ENCODE measurements around the gene TRIM24. TPM values are rescaled to one million over a fixed set of nuclear protein-coding genes. Genes with fewer than 3 reads are reported as not detected.

TRIM24 gene
- total and polyA plus RNA-seq, 2 of the 13 experiments (the other 11 are each of a cell fraction or from before 2014, with no cell fraction given): 100 to 106 TPM

GRCh38 chr7:138455609-138456008, 4.5 kb upstream of the TRIM24 start (continued):
- TF ChIP-seq JUND (CRISPR knock-in tag; IDR thresholded peaks at IDR 0.05): no peak
- TF ChIP-seq NR2C2 (CRISPR knock-in tag; IDR thresholded peaks at IDR 0.05; ENCODE audit: borderline replicate concordance): peak; percentile 44; the same call in 1 of the 2 replicates
- TF ChIP-seq KMT2B (CRISPR knock-in tag; IDR thresholded peaks at IDR 0.05): 0 out of 2 replicates have a peak, but pooled peaks have one; percentile 20
- TF ChIP-seq EHMT2 (IDR thresholded peaks at IDR 0.05; ENCODE audit: borderline replicate concordance, low read depth, low read length): 0 out of 2 replicates have a peak, but pooled peaks have one; percentile 31
- TF ChIP-seq ZNF253 (CRISPR knock-in tag; IDR thresholded peaks at IDR 0.05; ENCODE audit: borderline replicate concordance): no peak
- TF ChIP-seq NR2F6 (IDR thresholded peaks at IDR 0.05): peak; percentile 64
- TF ChIP-seq NR2F6 (CRISPR knock-in tag; IDR thresholded peaks at IDR 0.05): peak; percentile 32; the same call in 1 of the 2 replicates
- no peak for TF ChIP-seq NFATC3 (CRISPR knock-in tag; IDR thresholded peaks at IDR 0.05)
- TF ChIP-seq ZNF564 (CRISPR knock-in tag; IDR thresholded peaks at IDR 0.05): no peak
- no peak for TF ChIP-seq ZNF570 (CRISPR knock-in tag; IDR thresholded peaks at IDR 0.05; ENCODE audit: borderline replicate concordance)
- TF ChIP-seq, protein P1, sequence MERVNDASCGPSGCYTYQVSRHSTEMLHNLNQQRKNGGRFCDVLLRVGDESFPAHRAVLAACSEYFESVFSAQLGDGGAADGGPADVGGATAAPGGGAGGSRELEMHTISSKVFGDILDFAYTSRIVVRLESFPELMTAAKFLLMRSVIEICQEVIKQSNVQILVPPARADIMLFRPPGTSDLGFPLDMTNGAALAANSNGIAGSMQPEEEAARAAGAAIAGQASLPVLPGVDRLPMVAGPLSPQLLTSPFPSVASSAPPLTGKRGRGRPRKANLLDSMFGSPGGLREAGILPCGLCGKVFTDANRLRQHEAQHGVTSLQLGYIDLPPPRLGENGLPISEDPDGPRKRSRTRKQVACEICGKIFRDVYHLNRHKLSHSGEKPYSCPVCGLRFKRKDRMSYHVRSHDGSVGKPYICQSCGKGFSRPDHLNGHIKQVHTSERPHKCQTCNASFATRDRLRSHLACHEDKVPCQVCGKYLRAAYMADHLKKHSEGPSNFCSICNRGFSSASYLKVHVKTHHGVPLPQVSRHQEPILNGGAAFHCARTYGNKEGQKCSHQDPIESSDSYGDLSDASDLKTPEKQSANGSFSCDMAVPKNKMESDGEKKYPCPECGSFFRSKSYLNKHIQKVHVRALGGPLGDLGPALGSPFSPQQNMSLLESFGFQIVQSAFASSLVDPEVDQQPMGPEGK (CRISPR knock-in tag; IDR thresholded peaks at IDR 0.05): peak; percentile 95
- TF ChIP-seq GTF3A (CRISPR knock-in tag; conservative IDR thresholded peaks at IDR 0.05): no peak
- no peak for TF ChIP-seq BORCS8-MEF2B (CRISPR knock-in tag; IDR thresholded peaks at IDR 0.05)
- TF ChIP-seq ZNF34 (CRISPR knock-in tag; IDR thresholded peaks at IDR 0.05; ENCODE audit: borderline replicate concordance): no peak
- TF ChIP-seq EP300 (IDR thresholded peaks at IDR 0.05; ENCODE audit: low read depth in 2 of 2, low read length in 2 of 2): peak in 1 of 2 experiments; percentile 70; a peak in 1 of 4 replicates
- TF ChIP-seq EP300 (CRISPR knock-in tag; IDR thresholded peaks at IDR 0.05; ENCODE audit: borderline replicate concordance): no peak
- no peak for TF ChIP-seq ZNF709 (CRISPR knock-in tag; IDR thresholded peaks at IDR 0.05)
- TF ChIP-seq TFAP4 (IDR thresholded peaks at IDR 0.05; ENCODE audit: borderline replicate concordance, low read depth): no peak
- TF ChIP-seq ZBTB37 (CRISPR knock-in tag; IDR thresholded peaks at IDR 0.05): no peak
- peak; percentile 47 for TF ChIP-seq HNF4A (CRISPR knock-in tag; IDR thresholded peaks at IDR 0.05)
- TF ChIP-seq, protein P2, sequence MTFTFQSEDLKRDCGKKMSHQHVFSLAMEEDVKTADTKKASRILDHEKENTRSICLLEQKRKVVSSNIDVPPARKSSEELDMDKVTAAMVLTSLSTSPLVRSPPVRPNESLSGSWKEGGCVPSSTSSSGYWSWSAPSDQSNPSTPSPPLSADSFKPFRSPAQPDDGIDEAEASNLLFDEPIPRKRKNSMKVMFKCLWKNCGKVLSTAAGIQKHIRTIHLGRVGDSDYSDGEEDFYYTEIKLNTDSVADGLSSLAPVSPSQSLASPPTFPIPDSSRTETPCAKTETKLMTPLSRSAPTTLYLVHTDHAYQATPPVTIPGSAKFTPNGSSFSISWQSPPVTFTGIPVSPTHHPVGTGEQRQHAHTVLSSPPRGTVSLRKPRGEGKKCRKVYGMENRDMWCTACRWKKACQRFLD (CRISPR knock-in tag; IDR thresholded peaks at IDR 0.05; ENCODE audit: borderline replicate concordance): no peak
- no peak for TF ChIP-seq ZNF589 (CRISPR knock-in tag; conservative IDR thresholded peaks at IDR 0.05)
- TF ChIP-seq HCFC1 (IDR thresholded peaks at IDR 0.05; ENCODE audit: low read depth, low read length): no peak
- TF ChIP-seq ZNF784 (CRISPR knock-in tag; IDR thresholded peaks at IDR 0.05; ENCODE audit: borderline replicate concordance): no peak
- no peak for TF ChIP-seq SALL2 (CRISPR knock-in tag; IDR thresholded peaks at IDR 0.05)
